LHCN-M2 (cell line): Measurements from ENCODE around the gene ANO5. TPM values are rescaled to one million over a fixed set of nuclear protein-coding genes. Genes with fewer than 3 reads are reported as not detected.

ENCODE experiments used
- DNase-seq: peaks from one replicate; pipeline ENCODE4 v3.0.0-alpha.2; 2012; ENCODE audit warnings: low read depth
- polyA plus RNA-seq: library from polyadenylated mRNA; unstranded; fragments of >200 nt; gene quantifications from one replicate; pipeline ENCODE4 v1.2.1, GENCODE V29; 2012; ENCODE audit warnings: missing spikeins
- total RNA-seq: library from RNA; depleted of rRNA; stranded (reverse); fragments of >200 nt; gene quantifications from 2 replicates; pipeline ENCODE4 v1.2.3, GENCODE V29; 2014; rRNA removed

Gene ANO5, protein sequence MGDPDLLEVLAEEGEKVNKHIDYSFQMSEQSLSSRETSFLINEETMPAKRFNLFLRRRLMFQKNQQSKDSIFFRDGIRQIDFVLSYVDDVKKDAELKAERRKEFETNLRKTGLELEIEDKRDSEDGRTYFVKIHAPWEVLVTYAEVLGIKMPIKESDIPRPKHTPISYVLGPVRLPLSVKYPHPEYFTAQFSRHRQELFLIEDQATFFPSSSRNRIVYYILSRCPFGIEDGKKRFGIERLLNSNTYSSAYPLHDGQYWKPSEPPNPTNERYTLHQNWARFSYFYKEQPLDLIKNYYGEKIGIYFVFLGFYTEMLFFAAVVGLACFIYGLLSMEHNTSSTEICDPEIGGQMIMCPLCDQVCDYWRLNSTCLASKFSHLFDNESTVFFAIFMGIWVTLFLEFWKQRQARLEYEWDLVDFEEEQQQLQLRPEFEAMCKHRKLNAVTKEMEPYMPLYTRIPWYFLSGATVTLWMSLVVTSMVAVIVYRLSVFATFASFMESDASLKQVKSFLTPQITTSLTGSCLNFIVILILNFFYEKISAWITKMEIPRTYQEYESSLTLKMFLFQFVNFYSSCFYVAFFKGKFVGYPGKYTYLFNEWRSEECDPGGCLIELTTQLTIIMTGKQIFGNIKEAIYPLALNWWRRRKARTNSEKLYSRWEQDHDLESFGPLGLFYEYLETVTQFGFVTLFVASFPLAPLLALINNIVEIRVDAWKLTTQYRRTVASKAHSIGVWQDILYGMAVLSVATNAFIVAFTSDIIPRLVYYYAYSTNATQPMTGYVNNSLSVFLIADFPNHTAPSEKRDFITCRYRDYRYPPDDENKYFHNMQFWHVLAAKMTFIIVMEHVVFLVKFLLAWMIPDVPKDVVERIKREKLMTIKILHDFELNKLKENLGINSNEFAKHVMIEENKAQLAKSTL
- total RNA-seq = not detected in 2 replicates
- polyA plus RNA-seq = not detected

DNA sequence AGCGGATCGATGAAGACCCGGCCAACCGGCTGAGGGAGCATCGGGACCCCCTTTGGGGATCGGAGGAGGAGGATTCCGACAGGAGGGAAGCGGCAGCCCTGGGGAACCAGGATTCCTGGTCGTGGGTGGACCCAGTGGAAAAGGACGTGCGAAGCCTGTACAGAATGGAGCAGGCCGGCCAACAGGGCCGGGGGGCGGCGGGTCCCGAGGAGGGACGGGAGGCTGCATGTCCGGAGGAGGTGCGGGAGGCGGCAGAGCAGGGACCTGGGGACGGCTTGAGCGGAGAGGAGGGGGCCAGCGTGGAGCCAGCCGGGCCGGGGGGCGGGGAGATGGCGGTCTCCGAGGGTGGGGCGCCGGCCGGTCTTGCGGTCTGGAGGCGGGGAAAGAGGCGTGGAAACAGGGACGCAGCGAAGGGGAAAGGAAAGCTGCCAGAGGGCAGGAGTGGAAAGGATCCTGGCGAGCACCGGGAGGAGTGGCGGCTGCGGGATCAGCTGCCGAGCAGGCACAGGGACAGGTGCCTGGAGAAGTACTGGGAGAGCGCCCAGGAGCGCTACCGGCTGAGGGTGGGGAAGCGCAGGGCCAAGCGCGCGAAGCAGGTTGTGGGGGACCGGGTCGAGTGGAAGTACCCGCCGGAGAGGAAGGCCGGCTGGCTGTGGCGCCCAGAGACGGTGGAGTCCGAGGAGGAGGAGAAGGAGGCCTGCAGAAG is at the start of gene ANO5:
ANO5 (plus strand) TSS at position 444 of the 706 bp plus-strand sequence. CDS start 408 bp downstream, outside the sequence.
- no peak for DNase-seq

DNA sequence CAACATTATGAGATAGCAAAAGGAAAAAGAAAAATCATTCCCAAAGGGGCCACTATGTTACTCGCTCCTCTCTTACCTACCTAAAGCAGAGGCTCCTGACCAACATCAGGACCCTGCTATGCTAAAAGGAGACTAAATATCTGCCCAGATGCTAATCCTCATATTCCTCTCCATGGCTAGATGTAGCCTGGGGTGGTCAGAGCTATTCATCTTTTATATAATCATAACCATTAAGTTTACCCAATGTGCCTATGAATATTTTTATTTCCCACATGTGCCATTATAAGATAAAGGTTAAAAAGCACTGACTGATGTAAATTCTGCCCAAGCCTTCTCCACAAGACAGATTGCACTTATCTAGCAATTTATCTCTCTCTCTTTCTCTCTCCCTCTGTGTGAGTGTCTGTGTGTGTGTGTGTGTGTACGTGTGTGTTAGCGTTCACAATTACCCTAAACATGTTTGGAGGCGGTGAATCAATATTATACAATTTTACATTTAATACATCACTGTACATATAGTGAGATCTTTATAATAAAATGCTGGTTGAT is 41.2 kb upstream of the ANO5 start:
- DNase-seq = no peak

DNA sequence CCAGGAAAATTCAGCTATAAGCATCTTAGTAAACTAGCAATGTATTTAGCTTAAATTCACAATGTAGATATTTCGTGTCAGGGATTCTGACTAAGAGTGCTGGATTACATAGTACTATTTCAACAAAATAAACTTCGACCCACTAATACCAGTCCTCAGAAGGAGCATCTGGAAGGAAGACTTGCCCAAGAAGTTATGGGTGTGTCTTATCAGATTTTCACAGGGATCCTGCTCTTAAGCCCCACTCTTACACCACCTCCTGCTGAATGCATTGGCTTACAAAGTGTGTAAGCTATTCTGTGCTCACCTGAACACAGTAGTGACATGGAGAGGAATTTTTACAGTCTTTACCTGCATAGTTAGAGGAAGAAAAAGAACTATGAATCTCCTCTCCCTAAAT is 35.4 kb upstream of the ANO5 start:
- no peak for DNase-seq

- DNase-seq = no peak
These were observed 31.4 kb upstream of the ANO5 start for GRCh38 chr11:22161489-22161888.

DNA sequence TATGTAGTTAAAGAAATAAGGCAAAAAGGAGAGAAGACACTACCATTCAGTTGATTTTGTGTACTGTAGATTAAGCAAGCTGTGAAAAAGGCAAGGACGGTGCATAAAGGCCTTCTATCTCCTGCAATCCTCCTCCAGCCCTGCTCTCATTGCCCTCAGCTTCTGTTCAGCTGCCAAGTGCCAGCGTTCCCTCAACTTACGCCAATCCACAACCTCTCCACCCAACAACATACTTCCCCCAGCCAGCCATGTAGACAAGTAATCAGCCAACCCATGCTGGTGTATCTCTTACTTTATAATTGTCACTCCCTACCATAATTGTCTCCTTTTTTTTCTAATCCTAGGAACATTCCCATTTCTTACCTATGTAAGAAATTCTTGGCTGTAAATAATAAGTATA is 30.1 kb upstream of the ANO5 start:
- DNase-seq = no peak

- DNase-seq = no peak
These were observed 29.5 kb upstream of the ANO5 start for GRCh38 chr11:22163394-22163797.

DNA sequence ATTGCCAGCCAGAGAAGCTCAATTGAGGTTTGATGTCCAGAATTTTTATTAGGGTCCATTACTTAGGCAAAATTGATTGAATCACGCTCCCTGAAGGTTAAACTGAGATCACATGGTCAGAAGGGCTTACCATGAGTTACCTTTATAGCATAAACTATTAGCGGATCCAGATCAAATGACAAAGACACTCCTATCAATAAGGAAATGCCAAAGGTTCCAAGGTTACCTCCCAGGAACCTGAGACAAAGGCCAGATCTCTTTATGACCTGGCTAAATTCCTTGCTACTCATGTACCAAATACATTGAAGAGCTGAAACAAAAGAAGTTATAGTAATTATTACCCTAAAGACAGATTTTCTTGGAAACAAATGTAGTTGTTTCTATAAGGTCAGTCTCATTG is 27.8 kb upstream of the ANO5 start:
- DNase-seq = no peak

GRCh38 chr11:22165759-22166513 is 26.9 kb upstream of the ANO5 start:
- no peak for DNase-seq

GRCh38 chr11:22169833-22170232 is 23.1 kb upstream of the ANO5 start:
- DNase-seq = no peak

DNA sequence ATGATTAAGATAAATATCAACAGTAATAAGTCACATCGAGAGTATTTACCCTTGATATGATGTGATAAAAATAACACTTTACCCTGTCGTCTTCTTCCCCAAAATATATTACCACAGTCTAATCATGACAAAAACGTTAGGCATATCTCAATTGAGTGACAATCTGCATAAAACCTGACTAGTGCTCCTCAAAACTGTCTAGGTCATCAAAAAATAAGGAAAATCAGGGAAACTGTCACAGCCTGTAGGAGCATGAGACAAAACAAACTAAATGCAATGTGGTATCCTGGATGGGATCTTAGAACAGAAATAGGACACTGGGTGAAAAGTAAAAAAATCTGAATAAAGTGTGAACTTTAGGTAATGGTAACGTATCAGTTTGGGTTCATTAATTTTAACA is 19.4 kb upstream of the ANO5 start:
- no peak for DNase-seq

- DNase-seq = no peak
These were observed 15.7 kb upstream of the ANO5 start for GRCh38 chr11:22177186-22177585.

- no peak for DNase-seq
These were observed 13.3 kb upstream of the ANO5 start for GRCh38 chr11:22179626-22180025.

DNA sequence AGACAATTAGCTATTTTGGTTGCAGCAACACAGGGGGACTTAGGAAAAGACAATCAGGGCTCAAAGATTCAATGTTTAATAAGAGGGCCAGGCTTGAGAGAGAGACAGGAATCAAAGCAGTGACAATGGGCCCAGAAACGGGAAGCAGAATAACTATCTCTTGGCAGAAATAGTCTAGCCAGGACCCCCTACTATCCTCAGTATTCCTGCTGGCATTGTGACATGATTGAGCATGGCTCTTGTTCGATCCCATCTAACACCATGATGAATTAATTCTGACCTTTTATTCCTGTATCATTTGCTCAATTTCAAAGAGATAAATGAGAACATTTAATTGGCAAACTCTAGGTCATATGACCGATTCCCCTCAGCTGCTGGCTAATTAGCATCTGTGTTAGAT is 12.8 kb upstream of the ANO5 start:
- no peak for DNase-seq

DNA sequence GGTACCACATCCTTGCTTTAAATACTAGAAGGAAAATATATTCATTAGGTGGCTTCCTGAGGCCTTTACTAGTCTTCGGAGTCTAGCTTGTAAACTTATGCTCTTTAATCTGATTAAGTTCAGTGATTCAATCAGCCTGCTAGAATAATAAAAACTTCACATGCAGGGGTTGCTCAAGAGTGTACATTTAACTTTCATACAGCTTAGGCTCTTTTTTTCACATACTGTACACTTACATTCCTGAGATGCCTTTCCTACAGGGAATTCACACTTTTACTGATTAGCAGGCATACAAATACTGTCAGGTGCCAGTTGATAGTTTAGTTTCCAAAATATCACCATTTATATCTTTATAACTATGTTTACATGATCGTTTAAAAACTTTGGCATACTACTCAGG is 3.2 kb upstream of the ANO5 start:
- DNase-seq = no peak

DNA sequence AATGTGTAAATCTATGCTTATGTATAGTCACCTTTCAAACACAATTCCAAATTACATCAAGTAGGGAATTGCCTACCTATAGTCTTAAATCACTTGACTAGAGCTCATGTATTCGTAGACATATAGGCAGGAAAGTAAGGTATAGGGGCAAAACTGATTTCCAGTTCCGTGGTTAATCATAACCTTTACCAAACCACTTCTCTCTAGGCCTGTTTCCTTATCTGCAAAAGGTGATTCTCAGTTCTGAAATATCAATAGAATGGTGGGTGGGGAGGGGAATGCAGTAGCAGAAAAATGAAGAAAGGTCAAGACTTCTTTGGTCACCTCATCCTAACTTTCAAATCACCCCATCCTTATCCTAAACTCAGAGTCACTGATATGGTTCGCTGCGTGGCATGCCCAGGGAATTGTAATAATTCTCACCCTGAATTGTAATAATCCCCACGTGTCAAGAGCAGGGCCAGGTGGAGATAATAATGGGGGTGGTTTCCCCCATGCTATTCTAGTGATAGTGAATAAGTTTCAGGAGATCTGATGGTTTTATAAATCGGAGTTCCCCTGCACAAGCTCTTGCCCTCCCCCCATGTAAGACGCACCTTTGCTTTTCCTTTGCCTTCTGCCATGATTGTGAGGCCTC is 1.9 kb upstream of the ANO5 start:
- no peak for DNase-seq

DNA sequence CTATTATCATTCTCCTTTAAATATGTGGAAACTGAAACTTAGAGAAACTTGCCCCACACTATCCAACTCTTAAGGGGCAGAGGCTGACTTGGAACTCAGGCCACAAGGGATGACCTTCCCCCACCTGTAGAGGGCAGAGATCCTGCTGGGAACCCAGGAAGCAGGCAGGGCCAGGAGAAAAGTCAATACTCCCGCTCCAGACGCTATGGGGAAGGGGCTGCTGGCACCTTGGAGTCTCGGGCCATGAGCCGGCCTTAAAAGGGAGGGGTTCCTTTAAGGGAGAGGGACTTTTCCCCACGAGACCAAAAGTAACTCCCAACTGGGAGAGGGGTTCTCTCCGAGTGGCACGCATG is 620 bp upstream of the ANO5 start:
- no peak for DNase-seq

- DNase-seq = no peak
These were observed 615 bp downstream of the ANO5 start for GRCh38 chr11:22193348-22194051.

GRCh38 chr11:22194306-22194705 is 1.4 kb downstream of the ANO5 start:
- no peak for DNase-seq

DNA sequence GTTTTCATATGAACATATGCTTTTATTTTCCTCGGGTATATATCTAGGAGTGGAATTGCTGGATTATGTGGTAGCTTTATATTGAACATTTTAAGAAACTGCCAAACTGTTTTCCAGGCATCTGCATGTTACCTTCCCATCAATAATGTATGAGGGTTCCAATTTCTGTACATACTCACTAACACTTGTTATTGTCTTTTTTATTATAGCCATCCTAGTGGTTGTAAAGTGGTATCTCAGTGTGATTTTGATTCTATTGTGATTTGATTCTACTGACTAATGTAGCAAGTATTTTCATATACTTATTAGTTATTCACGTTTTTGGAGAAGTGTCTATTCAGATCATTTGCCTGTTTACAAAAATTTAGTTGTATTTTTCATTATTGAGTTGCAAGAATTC is 2.0 kb downstream of the ANO5 start:
- no peak for DNase-seq
